GM18498 (cell line): ENCODE results near the gene TRIM8.

Experiments
- ATAC-seq: cut with Tn5 transposase; IDR thresholded peaks from one replicate; pipeline ENCODE4 v1.9.1; 2021; ENCODE audit warnings: mild to moderate bottlenecking, moderate library complexity; ENCODE audit not compliant: unreplicated experiment

The TRIM8 gene

DNA sequence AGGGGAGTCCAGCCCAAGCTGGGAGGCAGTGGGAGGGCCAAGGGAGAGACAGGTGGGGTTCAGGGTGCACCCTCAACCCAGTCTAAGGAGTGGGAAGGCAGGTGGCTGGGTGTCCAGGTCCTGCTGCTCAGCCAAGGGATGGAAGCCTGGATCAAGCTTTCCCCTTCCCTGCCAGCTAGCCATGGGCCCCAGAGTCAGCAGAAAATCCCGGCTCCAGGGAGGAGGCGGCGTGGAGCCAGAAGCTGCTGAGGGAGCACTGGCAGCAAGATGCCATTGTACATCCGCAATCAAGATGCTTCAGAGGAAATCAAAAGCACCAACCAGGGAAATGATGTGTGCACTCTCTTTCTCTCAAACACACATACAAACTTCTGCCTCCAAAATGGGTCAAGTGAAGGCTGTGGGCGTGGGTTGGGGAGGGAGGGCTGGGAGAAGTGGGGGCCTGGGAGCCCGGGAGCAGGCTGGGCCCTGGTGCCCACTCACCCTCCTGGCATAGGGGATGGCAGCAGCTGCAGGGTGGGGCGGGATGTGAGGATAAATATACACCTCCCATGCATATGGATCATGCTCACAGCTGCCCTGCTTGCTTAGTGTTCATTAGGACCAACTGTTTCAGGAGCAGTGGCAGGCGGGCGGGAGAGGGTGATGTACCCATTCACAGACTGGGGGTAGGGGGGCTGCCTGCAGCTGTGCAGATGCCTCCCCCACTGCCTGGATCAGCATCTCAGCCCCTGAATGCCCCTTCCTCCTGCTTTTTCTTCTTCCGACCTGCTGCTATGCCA lies 24.2 kb downstream of the TRIM8 start:
- no peak for ATAC-seq

DNA sequence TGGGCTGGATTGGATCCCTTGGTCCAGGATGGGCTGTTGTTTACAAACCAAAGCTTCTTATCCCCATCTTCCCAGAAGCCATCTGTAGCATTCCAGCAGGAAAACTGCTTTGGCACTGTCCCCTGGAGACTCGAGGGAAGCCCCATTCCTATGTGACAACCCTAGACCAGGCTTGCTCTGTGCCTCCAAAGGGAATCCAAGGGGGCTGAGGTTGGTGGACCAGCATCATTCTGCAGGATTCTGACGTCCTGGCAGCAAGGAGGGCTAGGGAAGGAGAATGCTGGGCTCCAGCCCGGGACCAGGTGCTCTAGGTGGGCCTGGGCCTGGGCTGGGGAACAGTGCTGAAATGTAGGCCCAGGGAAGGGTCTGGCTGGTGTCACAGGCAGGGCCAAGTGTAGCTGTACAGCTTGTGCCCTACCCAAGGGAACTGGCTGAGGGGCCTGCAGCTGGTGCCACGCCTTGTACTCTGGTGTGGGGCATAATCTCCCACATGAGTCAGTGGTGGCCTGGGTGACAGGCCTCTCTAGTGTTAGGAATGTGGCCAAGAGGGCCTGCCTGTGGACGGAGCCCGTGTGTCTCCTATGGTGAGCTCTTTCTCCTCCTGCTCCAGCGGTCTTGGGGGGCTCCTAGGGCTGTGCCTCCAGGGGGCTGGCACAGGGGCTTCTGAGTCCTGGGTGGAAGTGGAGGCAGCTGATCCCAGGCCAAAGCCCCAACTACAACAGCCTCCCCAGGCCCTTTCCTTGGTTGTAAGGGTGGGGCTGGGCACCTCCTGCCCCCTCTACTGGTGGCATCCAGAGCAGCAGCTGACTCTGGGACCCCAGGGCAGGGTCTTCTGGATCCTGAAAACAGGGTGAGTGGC lies 25.2 kb downstream of the TRIM8 start:
- no peak for ATAC-seq

GRCh38 chr10:102670065-102670670 lies 25.9 kb downstream of the TRIM8 start:
- no peak for ATAC-seq

GRCh38 chr10:102670871-102671434 lies 26.7 kb downstream of the TRIM8 start:
- no peak for ATAC-seq

DNA sequence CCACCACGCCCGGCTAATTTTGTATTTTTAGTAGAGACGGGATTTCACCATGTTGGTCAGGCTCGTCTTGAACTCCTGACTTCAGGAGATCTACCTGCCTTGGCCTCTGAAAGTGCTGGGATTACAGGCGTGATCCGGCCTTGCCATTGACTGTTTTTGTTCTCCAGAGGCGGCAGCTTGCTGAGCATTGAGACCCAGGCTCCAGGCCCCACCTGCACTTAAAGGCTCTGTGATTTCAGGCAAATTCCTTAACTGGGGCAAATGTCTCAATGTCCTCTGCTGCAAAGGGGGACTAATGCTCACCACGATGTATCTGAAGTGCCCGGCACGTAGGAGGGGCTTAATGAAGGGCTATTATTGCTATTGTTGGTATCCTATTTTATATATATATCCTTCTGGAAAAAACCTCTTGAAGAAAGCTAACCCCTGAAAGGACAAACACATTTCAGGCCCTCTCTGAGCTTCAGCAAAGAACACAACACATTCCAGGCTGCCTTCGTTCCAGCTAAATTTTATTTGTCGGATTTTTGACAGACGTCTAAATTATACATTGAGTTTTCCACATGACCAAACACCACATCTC lies 29.0 kb downstream of the TRIM8 start:
- no peak for ATAC-seq

DNA sequence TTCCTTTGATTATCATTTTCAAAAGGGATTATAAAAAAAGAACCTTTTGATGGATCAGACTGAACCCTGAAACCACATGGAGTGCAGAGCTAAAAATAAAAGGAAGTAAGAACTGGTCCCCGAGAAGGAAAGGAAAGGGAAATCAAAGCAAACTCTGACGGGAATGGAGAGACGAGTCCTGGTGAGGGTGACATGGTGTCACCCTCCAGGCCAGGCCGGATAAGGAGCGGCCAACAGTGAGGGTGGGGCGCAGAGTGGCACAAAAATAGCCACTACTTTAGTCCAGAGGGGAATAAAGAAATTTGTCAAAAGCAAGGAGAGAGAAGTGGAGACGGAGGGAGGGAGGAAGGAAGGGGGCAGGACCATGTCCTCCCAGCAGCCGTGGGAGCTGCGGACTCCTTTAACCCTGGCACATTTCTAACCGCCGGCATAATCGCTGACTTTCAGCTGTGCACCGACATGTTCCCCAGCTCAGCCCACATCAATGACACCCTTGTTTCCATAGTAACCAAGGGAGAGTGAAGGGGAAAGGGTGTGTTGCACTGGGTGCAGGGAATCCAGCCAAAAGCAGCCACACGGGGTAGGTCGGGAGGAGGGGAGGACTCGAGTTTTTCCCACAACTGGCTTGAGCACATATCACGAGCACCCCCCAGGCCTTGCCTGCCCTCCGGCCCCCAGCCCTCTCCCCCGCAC lies 29.7 kb downstream of the TRIM8 start:
- no peak for ATAC-seq

GRCh38 chr10:102674566-102674965 lies 30.3 kb downstream of the TRIM8 start:
- ATAC-seq = no peak

DNA sequence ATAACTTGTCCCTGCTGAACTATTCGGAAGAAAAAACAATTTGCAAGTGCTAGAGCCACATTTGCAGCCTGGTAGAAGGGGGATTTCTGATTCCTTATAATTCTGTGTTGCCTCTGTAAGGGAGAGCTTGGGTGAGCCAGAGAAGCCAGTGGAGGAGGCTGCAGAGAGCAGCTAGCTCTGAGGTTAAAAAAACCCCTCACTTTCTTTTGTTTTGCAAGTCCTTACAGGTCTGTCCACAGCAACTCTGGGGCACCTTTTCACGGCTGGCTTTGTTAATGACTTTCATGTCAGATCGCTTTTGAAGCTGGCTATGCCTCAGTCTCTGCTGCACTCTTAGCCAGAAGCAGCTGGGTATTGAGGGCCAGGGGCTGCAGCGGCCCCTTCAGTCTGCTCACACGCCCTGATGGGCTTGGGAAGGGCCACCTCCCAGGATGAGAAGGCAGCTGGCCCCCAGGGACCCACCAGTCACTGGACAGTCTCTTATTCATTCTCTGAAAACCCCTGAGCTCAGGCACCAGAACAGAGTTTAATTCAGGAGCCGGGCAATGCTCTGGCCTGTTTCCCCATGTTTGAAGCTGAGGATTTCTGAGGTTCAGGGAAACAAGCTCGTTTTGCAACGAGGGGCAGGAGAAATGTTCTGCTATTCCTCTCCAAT lies 30.9 kb downstream of the TRIM8 start:
- no peak for ATAC-seq

DNA sequence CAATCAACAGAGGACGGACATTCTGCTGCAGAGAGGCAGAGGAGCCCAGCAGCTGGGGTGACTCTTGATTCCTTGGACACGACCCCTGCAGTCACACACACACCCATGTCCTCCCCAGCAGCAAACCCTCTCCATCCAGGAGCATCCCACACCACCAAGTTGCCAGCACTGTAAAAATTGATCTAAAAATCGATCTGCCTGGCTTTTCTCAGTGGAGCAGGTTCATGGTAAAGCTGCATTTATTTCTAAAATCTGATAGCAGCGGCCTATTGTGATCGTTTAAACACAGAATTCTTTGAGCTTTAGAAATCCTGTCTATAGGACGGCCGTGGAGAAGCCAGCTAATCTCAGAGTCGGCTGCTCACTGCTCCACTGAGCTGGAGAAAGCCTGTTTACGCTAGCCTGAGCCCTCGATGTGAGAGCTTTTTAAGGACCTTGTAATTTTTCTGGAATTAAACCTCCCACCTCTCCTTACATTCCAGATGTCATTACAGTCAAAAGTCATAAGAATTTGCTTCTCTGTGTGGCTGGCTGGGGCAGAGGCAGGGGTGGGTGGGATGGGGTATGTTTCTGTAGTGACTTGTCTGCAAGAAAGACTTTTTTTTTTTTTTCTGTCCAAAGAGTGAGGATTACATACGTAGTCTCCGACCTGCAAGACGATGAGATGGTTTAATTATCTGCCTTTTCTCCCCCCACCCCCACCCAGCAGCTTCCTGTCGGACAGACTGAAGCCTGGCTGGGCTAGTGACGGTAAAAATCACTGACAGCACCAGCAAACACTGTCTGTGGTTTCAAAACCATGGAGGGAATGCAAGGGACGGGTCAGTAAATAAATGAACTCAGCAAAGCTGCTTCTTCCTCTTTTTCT lies 31.6 kb downstream of the TRIM8 start:
- ATAC-seq = no peak

GRCh38 chr10:102676534-102677315 lies 32.4 kb downstream of the TRIM8 start:
- no peak for ATAC-seq

GRCh38 chr10:102677331-102678067 lies 33.2 kb downstream of the TRIM8 start:
- ATAC-seq = no peak

DNA sequence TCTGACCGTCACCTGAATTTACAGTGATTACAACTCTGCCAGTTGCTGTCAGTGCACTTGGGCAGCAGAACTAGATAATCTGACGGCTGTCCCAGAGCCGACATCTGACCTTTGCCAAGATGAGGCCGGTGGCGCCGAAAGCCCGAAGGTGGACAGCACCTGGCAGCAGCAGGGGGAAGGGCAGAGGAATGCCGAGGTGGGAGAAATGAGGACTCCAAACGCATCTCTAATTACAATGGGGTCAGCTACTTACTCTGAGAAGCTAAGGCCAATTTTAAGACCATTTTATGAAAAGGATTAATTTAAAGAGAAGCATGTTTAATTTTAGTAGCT lies 33.8 kb downstream of the TRIM8 start:
- ATAC-seq = no peak

GRCh38 chr10:102678842-102679289 lies 34.6 kb downstream of the TRIM8 start:
- ATAC-seq = peak; percentile 40

DNA sequence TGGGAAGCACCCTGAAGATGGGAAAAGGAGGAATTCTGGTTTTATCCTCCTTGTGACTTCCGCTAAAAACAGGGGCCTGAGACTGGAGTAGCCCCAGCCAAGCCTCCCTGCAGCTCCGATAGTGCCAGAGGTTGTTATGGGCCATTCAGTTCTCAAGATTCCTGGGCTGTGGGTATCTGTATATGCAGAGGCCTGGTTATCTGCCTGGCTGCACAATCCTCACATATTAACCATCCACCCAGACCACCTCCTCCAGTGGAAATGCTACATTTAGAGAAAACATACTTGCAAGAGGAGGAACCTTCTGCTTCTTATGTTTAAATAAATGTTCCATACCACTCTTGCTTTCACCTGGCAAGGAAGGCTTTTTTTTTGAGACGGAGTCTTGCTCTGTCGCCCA lies 35.3 kb downstream of the TRIM8 start:
- ATAC-seq = no peak

DNA sequence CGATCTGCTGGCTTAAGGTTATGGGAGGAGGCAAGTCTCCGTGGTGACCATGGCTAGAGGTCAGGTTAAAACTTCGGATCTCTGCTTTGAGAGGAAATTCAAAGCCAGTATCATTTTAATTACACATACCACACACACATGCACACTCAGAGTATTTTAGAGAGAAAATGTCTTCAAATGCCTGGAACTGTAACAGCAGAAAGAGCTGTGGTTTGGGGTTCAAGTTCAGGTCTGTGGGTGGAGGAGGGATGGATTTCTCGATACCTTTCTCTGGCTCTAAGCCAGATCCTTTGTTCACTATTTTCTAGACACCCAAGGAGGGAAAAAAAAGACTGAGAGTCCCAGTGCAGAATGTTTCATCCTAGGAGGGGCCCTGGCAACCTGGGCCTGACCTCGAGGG lies 37.4 kb downstream of the TRIM8 start:
- no peak for ATAC-seq

DNA sequence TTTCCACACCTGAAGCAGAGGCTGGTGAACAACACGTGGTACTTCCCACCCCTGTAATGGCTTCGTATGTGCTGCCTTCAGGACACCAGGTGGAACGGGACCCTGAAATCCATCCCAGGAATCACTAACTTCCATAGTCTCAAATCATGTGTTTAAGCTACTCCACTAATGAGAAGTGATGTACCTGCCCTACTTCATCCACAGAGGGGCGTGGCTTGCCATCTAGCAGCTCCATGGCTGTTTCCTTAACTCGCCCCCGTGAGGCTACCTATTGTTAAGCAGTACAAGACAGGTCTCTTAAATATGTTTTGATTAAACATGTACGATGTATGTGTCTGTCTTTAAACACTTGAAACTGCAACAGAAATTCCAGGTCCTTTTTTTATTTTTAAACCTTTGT lies 38.1 kb downstream of the TRIM8 start:
- no peak for ATAC-seq

GRCh38 chr10:102682981-102683380 lies 38.7 kb downstream of the TRIM8 start:
- no peak for ATAC-seq

GRCh38 chr10:102683736-102684135 lies 39.5 kb downstream of the TRIM8 start:
- no peak for ATAC-seq
